HUES6 (cell line): ENCODE results near the gene COL25A1.

Experiments
- H3K27ac ChIP-seq: 2 replicates; pipeline ENCODE4 v1.7.0; 2013; ENCODE audit warnings: low read depth, mild to moderate bottlenecking, low read length, inconsistent platforms
- H3K27me3 ChIP-seq: 2 replicates; pipeline ENCODE4 v1.6.1; 2013; ENCODE audit warnings: low read length; ENCODE audit not compliant: control insufficient read depth, insufficient read depth
- H3K36me3 ChIP-seq: 2 replicates; pipeline ENCODE4 v1.6.1; 2013; ENCODE audit warnings: low read length; ENCODE audit not compliant: control insufficient read depth, insufficient read depth
- H3K4me1 ChIP-seq: 2 replicates; pipeline ENCODE4 v1.6.1; 2013; ENCODE audit warnings: low read length; ENCODE audit not compliant: control insufficient read depth, insufficient read depth
- H3K4me3 ChIP-seq: 2 replicates; pipeline ENCODE4 v1.5.1; 2013; ENCODE audit warnings: low read depth, low read length
- H3K9ac ChIP-seq: one replicate; pipeline ENCODE4 v1.6.1; 2013; ENCODE audit warnings: mild to moderate bottlenecking, low read length
- H3K9me3 ChIP-seq: 2 replicates; pipeline ENCODE4 v1.6.1; 2013; ENCODE audit warnings: low read depth, low read length; ENCODE audit not compliant: control insufficient read depth, insufficient read depth

COL25A1 gene

DNA sequence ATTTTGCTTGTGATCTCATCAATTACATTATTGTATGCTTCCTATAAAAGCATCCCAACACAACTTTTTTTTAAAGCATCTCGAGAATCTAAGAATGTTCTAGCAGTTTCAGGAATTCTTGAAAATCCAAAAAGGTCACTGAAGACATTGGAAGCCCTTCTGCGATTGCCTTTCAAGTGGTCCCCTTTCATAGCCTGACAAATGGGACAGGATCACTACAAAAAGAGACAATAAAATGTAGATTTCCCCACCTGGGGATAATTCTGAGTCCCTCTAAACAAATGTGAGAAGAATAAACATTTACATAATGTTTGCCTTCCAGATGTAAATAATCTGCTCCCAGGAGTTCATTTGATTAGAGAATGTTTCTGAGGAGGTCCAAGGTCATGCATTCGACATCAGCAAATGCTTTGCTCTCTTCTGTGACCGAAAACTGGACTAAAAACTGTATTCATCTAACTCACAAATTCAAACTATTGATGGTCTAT, 116.0 kb downstream of the COL25A1 start:
- H3K9me3 ChIP-seq = peaks cover 4% of the 10 kb centered on the region; the same call in 1 of the 2 replicates
- no peaks in the 10 kb centered on the region for H3K27me3 ChIP-seq
- no peak overlapping the region for H3K4me3 ChIP-seq
- no peak overlapping the region for H3K9ac ChIP-seq
- H3K27ac ChIP-seq = no peak overlapping the region
- no peaks in the 10 kb centered on the region for H3K36me3 ChIP-seq
- peaks cover 15% of the 10 kb centered on the region; the same call in 1 of the 2 replicates for H3K4me1 ChIP-seq

- H3K9ac ChIP-seq = no peak overlapping the region
- no peak overlapping the region for H3K27ac ChIP-seq
- H3K27me3 ChIP-seq = no peaks in the 10 kb centered on the region
- H3K4me1 ChIP-seq = peaks cover 15% of the 10 kb centered on the region; the same call in 1 of the 2 replicates
- no peak overlapping the region for H3K4me3 ChIP-seq
- H3K36me3 ChIP-seq = no peaks in the 10 kb centered on the region
- H3K9me3 ChIP-seq = peaks cover 4% of the 10 kb centered on the region; the same call in 1 of the 2 replicates
Measured at GRCh38 chr4:109185951-109186350, 116.5 kb downstream of the COL25A1 start.

GRCh38 chr4:109185548-109185947, 116.9 kb downstream of the COL25A1 start:
- Histone ChIP-seq H3K27ac (no peak overlapping the region), H3K4me1 (peaks cover 15% of the 10 kb centered on the region; the same call in 1 of the 2 replicates), H3K4me3 (no peak overlapping the region), H3K9ac (no peak overlapping the region), H3K27me3 (no peaks in the 10 kb centered on the region), H3K36me3 (no peaks in the 10 kb centered on the region), H3K9me3 (peaks cover 4% of the 10 kb centered on the region; the same call in 1 of the 2 replicates)

DNA sequence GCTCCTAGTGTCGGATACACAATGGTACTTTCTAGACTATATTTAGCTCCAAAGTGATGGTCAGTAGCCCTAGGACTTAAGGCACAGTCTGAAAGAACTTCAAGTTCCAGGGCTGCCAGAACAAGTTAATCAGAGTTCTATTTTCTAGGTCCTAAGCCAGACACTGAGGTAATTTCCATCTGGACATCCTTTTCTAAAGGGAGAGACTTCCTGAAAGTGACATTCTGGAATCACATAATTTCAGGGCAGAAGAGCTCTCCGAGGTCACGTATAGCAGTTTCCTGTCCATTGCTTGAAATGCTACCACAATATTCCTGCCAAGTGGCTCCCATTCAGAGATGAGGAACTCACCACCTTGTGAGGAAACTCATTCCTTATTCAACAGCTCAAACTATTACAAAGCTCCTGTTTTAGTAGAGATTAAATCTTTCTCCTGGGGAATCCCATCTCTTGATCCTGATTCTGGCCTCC, 117.9 kb downstream of the COL25A1 start:
- Histone ChIP-seq H3K4me3 (no peak overlapping the region), H3K9ac (no peak overlapping the region), H3K27ac (no peak overlapping the region), H3K9me3 (peaks cover 4% of the 10 kb centered on the region; the same call in 1 of the 2 replicates), H3K36me3 (no peaks in the 10 kb centered on the region), H3K4me1 (peaks cover 15% of the 10 kb centered on the region; the same call in 1 of the 2 replicates), H3K27me3 (no peaks in the 10 kb centered on the region)

GRCh38 chr4:109183931-109184490, 118.4 kb downstream of the COL25A1 start:
- Histone ChIP-seq H3K36me3 (no peaks in the 10 kb centered on the region), H3K27ac (no peak overlapping the region), H3K4me1 (peaks cover 15% of the 10 kb centered on the region; the same call in 1 of the 2 replicates), H3K9me3 (peaks cover 4% of the 10 kb centered on the region; the same call in 1 of the 2 replicates), H3K27me3 (no peaks in the 10 kb centered on the region), H3K4me3 (no peak overlapping the region), H3K9ac (no peak overlapping the region)

- H3K27ac ChIP-seq = no peak overlapping the region
- H3K36me3 ChIP-seq = no peaks in the 10 kb centered on the region
- H3K27me3 ChIP-seq = no peaks in the 10 kb centered on the region
- H3K4me1 ChIP-seq = peaks cover 17% of the 10 kb centered on the region
- no peak overlapping the region for H3K4me3 ChIP-seq
- H3K9me3 ChIP-seq = peaks cover 4% of the 10 kb centered on the region; the same call in 1 of the 2 replicates
- no peak overlapping the region for H3K9ac ChIP-seq
Measured at GRCh38 chr4:109182696-109183095, 119.8 kb downstream of the COL25A1 start.

GRCh38 chr4:109179061-109179460, 123.4 kb downstream of the COL25A1 start:
- Histone ChIP-seq H3K27ac (no peak overlapping the region), H3K27me3 (no peaks in the 10 kb centered on the region), H3K4me1 (peaks cover 11% of the 10 kb centered on the region; the same call in 1 of the 2 replicates), H3K4me3 (no peak overlapping the region), H3K36me3 (no peaks in the 10 kb centered on the region), H3K9me3 (no peaks in the 10 kb centered on the region), H3K9ac (no peak overlapping the region)

DNA sequence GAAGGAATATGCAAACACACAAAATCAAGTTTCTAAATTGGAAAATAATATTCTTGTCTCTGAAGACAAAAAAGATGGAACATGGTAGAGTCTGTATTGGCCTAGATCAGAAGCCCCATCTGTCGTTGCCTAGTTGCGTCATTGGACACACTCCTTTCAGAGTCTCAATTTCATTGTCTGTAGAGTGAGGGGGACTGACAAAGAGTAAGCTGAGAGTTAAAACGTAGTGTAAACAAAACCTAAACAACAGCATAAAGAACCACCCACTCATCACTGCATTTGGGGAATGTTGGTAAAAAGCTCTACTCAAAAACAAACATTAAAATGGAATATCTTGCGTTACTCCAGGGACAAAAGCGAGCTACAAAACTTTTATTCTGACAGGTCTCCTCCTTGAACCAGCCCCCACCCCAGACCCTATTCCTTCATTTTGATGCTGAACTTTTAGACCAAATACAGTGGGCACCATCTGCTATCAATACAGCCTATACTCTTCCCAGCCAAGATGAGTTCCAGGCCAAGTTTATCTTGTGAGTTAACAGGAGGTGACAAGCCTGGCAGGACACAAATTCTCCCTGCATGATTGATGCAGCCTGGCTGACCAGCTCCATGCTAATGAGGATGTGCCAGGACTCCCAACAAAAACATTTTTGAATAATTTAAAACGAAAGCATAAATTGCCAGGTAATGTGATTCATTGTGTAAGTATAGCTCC, 125.2 kb downstream of the COL25A1 start:
- no peaks in the 10 kb centered on the region for H3K9me3 ChIP-seq
- peaks cover 11% of the 10 kb centered on the region; the same call in 1 of the 2 replicates for H3K4me1 ChIP-seq
- H3K27me3 ChIP-seq = no peaks in the 10 kb centered on the region
- no peak overlapping the region for H3K27ac ChIP-seq
- no peak overlapping the region for H3K9ac ChIP-seq
- no peak overlapping the region for H3K4me3 ChIP-seq
- H3K36me3 ChIP-seq = no peaks in the 10 kb centered on the region

GRCh38 chr4:109174224-109174953, 128.1 kb downstream of the COL25A1 start:
- no peak overlapping the region for H3K27ac ChIP-seq
- H3K4me3 ChIP-seq = no peak overlapping the region
- H3K4me1 ChIP-seq = peaks cover 11% of the 10 kb centered on the region; the same call in 1 of the 2 replicates
- no peaks in the 10 kb centered on the region for H3K27me3 ChIP-seq
- no peaks in the 10 kb centered on the region for H3K9me3 ChIP-seq
- no peaks in the 10 kb centered on the region for H3K36me3 ChIP-seq
- H3K9ac ChIP-seq = no peak overlapping the region

DNA sequence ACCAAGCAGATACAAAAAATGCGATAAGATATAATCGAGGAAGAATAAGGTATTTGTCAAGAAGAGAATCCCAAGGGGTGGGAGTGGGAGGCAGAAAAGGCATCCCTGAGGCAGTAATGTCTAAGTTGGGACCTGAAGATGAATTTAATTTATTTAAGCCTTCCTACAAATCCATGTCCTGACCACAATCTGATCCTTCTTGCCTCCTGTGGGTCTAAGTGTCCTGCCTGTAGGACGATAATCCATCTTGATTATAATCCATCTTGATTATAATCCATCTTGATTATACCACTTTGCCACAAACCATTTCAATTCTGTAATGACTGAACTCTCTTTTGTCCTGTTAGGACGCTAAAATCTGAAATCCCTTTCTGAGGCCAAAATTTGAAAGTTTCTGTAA, 130.2 kb downstream of the COL25A1 start:
- H3K27me3 ChIP-seq = no peaks in the 10 kb centered on the region
- no peaks in the 10 kb centered on the region for H3K36me3 ChIP-seq
- H3K4me3 ChIP-seq = no peak overlapping the region
- peaks cover 6% of the 10 kb centered on the region; the same call in 1 of the 2 replicates for H3K4me1 ChIP-seq
- H3K27ac ChIP-seq = no peak overlapping the region
- H3K9me3 ChIP-seq = no peaks in the 10 kb centered on the region
- H3K9ac ChIP-seq = no peak overlapping the region
